PFSK-1 (cell line): ENCODE data around the gene ZFAND3.

ENCODE experiments used
- FOXP2 ChIP-seq: optimal IDR thresholded peaks from 2 replicates; pipeline ENCODE3; 2011; ENCODE audit warnings: borderline replicate concordance, control low read depth, inconsistent platforms; ENCODE audit not compliant: insufficient read depth; ENCODE audit errors: extremely low read length, extremely low read depth
- POLR2AphosphoS5 ChIP-seq: IDR thresholded peaks from 2 replicates; pipeline ENCODE4 v1.6.1; 2012; ENCODE audit warnings: low read depth, mild to moderate bottlenecking, control low read depth, low read length, moderate library complexity
- SIN3A ChIP-seq: IDR thresholded peaks from 2 replicates; pipeline ENCODE4 v1.6.1; 2012; ENCODE audit warnings: mild to moderate bottlenecking, low read length, moderate library complexity, borderline replicate concordance; ENCODE audit not compliant: insufficient read depth
- TAF1 ChIP-seq: IDR thresholded peaks from 2 replicates; pipeline ENCODE4 v1.6.1; 2012; ENCODE audit warnings: low read length, control low read depth, borderline replicate concordance; ENCODE audit not compliant: insufficient read depth
- TF ChIP-seq, protein P1 (sequence below), 2 experiments: IDR thresholded peaks; 2 replicates each; pipeline versions ENCODE4 v1.6.1 to v1.8.0; 2011 to 2012; ENCODE audit warnings: low read depth in 2 of 2, low read length in 2 of 2, control low read depth in 1 of 2, inconsistent platforms in 1 of 2, mild to moderate bottlenecking in 1 of 2, moderate library complexity in 1 of 2; ENCODE audit not compliant: insufficient read depth in 1 of 2

DNA sequence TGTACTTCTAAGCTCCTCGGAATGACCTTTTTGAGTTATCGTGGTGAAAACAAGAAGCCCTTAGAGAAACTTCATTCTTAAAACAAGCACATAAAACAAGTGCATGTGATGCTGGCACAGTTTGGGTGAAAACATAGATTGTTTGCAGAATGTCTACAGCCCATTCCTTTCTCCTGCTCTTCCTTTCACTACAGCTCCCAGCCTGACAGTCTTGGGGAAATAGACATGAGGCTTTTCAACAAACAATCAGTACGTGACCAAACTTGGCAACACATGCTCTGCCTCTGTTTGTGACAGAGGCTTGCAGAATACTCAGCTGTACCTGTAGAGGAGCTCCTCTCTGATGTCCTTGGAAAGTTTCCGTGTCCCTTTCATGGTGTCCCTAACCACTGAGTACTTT, 321.6 kb downstream of the ZFAND3 start:
- TF ChIP-seq POLR2AphosphoS5 (no peak), SIN3A (no peak), FOXP2 (no peak), TAF1 (no peak)
- TF ChIP-seq, protein P1, sequence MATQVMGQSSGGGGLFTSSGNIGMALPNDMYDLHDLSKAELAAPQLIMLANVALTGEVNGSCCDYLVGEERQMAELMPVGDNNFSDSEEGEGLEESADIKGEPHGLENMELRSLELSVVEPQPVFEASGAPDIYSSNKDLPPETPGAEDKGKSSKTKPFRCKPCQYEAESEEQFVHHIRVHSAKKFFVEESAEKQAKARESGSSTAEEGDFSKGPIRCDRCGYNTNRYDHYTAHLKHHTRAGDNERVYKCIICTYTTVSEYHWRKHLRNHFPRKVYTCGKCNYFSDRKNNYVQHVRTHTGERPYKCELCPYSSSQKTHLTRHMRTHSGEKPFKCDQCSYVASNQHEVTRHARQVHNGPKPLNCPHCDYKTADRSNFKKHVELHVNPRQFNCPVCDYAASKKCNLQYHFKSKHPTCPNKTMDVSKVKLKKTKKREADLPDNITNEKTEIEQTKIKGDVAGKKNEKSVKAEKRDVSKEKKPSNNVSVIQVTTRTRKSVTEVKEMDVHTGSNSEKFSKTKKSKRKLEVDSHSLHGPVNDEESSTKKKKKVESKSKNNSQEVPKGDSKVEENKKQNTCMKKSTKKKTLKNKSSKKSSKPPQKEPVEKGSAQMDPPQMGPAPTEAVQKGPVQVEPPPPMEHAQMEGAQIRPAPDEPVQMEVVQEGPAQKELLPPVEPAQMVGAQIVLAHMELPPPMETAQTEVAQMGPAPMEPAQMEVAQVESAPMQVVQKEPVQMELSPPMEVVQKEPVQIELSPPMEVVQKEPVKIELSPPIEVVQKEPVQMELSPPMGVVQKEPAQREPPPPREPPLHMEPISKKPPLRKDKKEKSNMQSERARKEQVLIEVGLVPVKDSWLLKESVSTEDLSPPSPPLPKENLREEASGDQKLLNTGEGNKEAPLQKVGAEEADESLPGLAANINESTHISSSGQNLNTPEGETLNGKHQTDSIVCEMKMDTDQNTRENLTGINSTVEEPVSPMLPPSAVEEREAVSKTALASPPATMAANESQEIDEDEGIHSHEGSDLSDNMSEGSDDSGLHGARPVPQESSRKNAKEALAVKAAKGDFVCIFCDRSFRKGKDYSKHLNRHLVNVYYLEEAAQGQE (IDR thresholded peaks at IDR 0.05; ENCODE audit: insufficient read depth in 1 of 2, low read depth in 2 of 2, low read length in 2 of 2), result no peak
